IPS DF 6.9 (cell line): ENCODE data around the gene TP53AIP1.

Experiments used
- DNase-seq: peaks from one replicate; pipeline ENCODE4 v3.0.0-alpha.2; 2013; ENCODE audit warnings: low read depth, low spot score
- H3K27ac ChIP-seq: one replicate; pipeline ENCODE4 v1.5.1; 2013; ENCODE audit warnings: low read length, control low read depth
- H3K27me3 ChIP-seq: 2 replicates; pipeline ENCODE4 v1.6.1; 2013; ENCODE audit warnings: mild to moderate bottlenecking, low read length; ENCODE audit not compliant: control insufficient read depth, insufficient read depth
- H3K36me3 ChIP-seq: 2 replicates; pipeline ENCODE4 v1.6.1; 2013; ENCODE audit warnings: low read length; ENCODE audit not compliant: control insufficient read depth, insufficient read depth
- H3K4me1 ChIP-seq: 2 replicates; pipeline ENCODE4 v1.6.1; 2013; ENCODE audit warnings: low read length; ENCODE audit not compliant: control insufficient read depth, insufficient read depth
- H3K4me3 ChIP-seq: 2 replicates; pipeline ENCODE4 v1.5.1; 2013; ENCODE audit warnings: mild to moderate bottlenecking, low read length
- H3K9me3 ChIP-seq: 2 replicates; pipeline ENCODE4 v1.6.1; 2013; ENCODE audit warnings: low read length, inconsistent platforms; ENCODE audit not compliant: control insufficient read depth, insufficient read depth
- WGBS: extraction: QIAGEN DNeasy Blood & Tissue Kit; methylation state at CpG from one replicate; pipeline ENCODE4 v1.1.7; 2013; ENCODE audit warnings: mixed read lengths, missing lambda C conversion rate; ENCODE audit not compliant: insufficient read length, insufficient coverage; 5-methylcytosine and 5-hydroxymethylcytosine counted together

The TP53AIP1 gene

DNA sequence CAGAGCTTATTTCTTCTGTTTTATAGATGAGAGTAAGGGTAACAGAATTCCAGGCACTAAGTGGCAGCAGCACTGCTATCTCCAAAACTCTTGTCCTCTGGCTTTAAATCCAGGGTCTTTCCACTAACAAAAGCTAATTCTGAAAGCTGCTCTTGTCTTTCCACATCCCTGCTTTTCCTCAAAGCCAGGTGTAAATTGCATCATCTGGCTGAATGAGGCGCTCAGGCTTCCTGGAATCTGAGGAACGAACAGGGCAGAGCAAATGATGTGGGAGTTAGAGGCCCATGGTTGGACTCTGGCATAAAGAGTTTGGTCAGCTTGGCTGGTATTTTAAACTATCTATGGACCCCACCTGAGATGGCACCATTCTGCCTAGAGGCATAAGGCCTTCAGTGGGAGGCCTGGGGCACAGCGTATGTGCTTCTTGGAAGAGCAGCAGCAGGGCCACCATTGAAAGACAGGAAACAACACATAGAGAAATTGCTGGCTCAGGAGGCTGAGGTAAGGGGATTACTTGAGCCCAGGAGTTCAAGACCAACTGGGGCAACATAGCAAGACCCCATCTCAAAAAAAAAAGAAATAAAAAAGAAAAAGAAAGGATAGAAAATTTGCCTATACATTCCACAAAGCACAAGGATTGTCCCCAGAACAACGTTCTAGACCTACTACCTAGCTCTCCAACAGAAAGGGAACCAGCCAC is 49.7 kb downstream of the TP53AIP1 start:
- Histone ChIP-seq H3K4me3 (no peak overlapping the region), H3K4me1 (no peaks in the 10 kb centered on the region; the same call in 1 of the 2 replicates), H3K36me3 (no peaks in the 10 kb centered on the region), H3K9me3 (no peaks in the 10 kb centered on the region), H3K27ac (no peak overlapping the region), H3K27me3 (peaks cover 65% of the 10 kb centered on the region)
- DNase-seq, result no peak
- no CpG with 5 or more reads among the region's 4 CpGs for WGBS

DNA sequence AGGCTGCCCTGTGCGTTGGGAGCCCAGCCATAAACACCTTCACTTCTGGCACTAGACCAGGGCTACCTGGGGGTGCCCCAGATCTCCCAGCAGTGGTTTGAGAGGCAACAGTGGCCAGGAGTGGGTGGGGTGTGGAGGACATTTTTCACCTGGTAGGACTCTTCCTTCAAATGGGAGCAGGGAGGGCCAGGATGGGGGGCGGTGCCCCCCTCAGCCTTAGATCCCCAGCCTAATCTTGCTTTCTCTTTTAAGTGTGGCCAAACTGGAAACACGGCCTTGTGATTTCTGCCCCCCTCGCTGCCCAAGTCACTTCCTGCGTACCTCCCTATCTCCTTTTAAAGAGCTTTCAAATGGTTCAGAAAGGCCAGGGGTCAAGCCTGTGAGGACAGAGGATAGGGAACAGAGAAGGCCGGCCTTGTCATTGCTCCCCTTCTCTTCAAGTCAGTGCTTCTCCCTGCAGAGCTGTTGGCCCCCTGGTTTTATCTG is 50.7 kb downstream of the TP53AIP1 start:
- H3K9me3 ChIP-seq, result no peaks in the 10 kb centered on the region
- no CpG with 5 or more reads among the region's 6 CpGs for WGBS
- peaks cover 66% of the 10 kb centered on the region for H3K27me3 ChIP-seq
- DNase-seq, result no peak
- H3K36me3 ChIP-seq, result no peaks in the 10 kb centered on the region
- H3K4me3 ChIP-seq, result no peak overlapping the region
- no peak overlapping the region for H3K27ac ChIP-seq
- H3K4me1 ChIP-seq, result no peaks in the 10 kb centered on the region; the same call in 1 of the 2 replicates

DNA sequence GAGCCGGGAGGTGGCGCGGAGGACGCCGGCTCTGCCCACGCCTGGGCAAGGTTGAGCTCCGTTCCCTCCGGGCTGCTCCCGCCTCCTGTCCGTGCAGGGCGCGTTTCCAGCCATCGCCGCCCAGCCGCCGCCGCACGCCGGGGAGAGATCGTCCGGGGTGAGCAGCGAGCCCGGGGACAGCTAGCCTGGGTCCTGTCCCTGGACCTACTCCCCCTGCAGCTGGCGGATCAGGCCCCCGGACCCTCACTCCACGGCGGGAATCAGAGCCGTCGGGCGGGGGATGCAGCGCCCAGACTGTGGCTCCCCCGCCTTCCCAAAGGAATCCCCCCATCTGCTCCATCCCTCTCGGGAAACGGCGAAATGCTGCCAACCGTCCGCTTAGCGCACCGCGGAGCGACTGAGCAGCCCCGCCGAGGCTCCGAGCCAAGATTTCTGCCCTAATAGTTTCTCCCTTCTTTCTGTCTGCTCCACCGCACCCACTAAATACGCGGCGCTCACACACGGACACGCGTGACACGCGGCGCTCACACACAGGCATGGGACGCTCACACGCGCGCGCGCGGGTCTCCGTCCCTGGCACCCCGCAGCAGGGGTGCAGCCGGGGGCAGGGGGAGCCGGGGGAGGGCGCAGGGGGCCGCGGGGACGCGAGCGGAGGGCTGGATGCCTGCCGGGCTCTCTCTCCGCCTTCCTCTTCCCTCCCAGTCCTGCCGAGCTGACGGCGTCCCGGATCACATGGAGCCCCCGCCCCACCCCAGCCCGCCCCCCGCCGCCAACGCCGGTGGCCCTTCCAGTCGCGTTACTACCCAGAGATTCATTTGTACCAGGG is 51.9 kb downstream of the TP53AIP1 start, which contains the start of gene KCNJ5:
Gene KCNJ5, plus strand, starts transcription at position 814 of the 826 bp plus-strand sequence. CDS start 19,918 bp downstream, outside the sequence.
- H3K36me3 ChIP-seq, result no peaks in the 10 kb centered on the region
- no CpG with 5 or more reads among the region's 85 CpGs for WGBS
- peak within 1 kb of the TSS; percentile 43; the same call in 1 of the 2 replicates for H3K4me3 ChIP-seq
- no peak for DNase-seq
- H3K27me3 ChIP-seq, result peaks cover 74% of the 10 kb centered on the region
- no peaks in the 10 kb centered on the region; the same call in 1 of the 2 replicates for H3K4me1 ChIP-seq
- H3K27ac ChIP-seq, result no peak within 1 kb of the TSS
- no peaks in the 10 kb centered on the region for H3K9me3 ChIP-seq

DNA sequence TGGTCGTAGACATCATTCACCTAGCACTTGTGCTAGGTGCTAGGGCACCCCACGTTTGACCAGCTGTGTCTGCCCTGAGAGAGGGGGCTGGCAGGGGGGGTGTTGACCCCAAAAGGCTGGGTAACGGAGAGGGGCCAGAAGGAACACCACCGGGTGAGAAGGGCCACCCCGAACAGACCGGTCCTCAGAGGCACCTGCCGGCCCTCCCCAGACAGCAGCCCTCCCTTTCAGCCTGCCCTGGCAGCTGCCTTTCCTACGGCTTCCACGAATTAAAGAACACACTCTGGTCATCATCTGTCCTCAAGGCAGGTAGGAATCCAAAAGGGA is 52.5 kb downstream of the TP53AIP1 start:
- Histone ChIP-seq H3K27ac (no peak overlapping the region), H3K36me3 (no peaks in the 10 kb centered on the region), H3K4me1 (no peaks in the 10 kb centered on the region; the same call in 1 of the 2 replicates), H3K4me3 (peak overlapping the region; percentile 43; the same call in 1 of the 2 replicates), H3K27me3 (peaks cover 72% of the 10 kb centered on the region), H3K9me3 (no peaks in the 10 kb centered on the region)
- no CpG with 5 or more reads among the region's 9 CpGs for WGBS
- DNase-seq, result no peak

DNA sequence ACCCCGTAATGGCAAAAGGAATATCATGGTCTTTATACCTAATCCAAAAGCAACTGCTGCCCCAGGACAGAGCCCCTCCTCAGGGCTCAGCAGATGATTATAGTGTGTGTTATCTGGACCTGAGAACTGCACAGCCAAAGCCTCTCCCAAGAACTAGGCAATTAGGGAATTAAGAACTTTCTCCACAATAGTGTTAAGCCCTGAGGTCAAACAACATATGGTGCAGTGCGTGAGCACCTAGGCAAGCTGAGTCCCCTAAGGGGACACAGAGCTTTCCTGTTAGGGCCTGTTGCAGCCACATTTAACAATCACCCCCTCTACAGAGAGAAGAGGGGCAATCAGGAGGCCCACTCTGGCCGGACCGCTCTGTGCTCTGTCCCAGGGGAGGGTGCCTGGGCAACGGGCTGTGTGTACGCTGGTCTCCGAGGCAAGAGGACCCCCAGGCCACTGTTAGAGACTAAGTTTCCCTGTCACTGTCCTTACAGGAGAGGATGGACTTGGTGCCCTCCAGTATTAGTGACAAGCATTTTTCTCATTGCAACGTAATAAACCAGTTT is 52.9 kb downstream of the TP53AIP1 start:
- no peaks in the 10 kb centered on the region; the same call in 1 of the 2 replicates for H3K4me1 ChIP-seq
- H3K4me3 ChIP-seq, result no peak overlapping the region
- H3K36me3 ChIP-seq, result no peaks in the 10 kb centered on the region
- no CpG with 5 or more reads among the region's 8 CpGs for WGBS
- H3K9me3 ChIP-seq, result no peaks in the 10 kb centered on the region
- H3K27ac ChIP-seq, result no peak overlapping the region
- no peak for DNase-seq
- H3K27me3 ChIP-seq, result peaks cover 71% of the 10 kb centered on the region

DNA sequence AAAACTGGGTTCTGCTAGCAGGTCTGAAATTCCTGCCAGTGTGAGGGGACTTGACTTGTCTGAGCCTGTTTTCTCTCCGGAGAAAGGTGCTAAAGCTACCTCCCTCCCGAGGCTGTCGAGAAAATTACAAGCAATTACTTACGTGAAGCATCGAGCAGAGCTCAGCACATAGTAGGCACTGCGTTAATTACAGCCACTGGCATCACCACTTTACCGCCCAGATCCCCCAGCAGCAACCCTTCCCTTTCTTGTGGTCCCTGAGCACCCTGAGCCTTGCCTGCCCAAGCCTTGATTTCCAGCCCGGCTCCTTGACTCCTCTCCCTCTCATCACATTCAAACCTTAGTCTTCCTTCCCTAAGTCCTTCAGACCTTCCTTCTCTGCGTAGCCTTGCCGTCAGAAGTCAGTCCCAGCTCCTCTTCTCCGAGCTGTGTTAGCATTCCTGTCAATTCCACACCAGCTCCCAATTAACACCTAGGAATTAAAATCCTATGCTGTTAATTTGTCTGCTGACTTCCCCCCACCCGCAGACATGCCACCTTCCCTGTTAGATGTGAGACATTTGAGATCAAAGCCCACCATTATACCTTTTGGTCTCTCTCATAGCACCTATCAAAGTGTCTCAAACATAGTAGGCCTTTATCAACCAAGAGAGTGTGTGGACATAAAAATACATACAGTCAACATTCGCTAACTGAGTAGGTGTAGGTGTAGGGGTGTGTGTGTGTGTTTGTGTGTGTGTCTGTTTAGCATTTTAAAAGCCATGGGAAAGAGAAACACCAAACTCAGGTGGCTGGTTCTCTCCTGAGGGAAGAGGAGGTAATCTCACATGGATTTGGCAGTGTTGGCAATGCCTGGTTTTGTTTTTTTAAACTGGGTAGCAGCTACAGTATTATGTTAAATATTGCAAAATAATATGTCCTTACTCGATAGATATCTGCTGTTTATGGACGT is 54.4 kb downstream of the TP53AIP1 start:
- Histone ChIP-seq H3K9me3 (no peaks in the 10 kb centered on the region), H3K27ac (no peak overlapping the region), H3K4me1 (no peaks in the 10 kb centered on the region; the same call in 1 of the 2 replicates), H3K36me3 (no peaks in the 10 kb centered on the region), H3K27me3 (peaks cover 62% of the 10 kb centered on the region), H3K4me3 (no peak overlapping the region)
- WGBS, result no CpG with 5 or more reads among the region's 15 CpGs
- DNase-seq, result no peak

DNA sequence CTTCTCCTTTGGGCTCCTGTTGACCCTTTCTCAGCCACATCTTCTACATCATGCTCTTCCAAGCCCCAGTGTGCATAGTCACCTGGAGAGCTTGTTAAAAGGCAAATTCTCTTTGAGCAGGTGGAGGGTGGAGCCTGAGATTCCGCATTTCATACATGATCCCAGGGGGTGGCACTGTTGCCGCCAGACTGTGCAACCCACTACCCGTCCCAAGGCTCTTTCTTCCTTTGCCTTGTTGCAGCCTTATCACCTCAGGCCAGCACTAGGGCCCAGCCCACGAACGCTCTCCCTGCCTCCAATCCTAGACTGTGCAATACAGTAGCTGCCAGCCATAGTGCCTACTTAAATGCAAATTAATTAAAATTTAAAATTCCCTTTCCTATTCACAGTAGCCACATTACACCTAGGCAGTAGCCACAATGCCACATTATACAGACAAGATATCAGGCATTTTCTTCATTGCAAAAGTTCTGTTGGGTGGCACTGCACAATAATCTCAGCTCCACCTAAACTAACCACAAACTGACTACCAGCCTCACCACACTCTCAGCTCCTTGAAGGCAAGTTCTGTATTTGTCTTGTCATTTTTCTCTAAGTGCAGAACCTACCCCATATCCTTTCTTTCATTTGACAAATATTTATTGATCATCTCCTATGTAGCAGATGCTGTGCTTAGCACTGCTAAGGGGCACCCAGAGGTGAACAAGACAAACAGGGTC is 56.1 kb downstream of the TP53AIP1 start:
- no CpG with 5 or more reads among the region's 5 CpGs for WGBS
- Histone ChIP-seq H3K4me1 (no peaks in the 10 kb centered on the region; the same call in 1 of the 2 replicates), H3K27ac (no peak overlapping the region), H3K9me3 (no peaks in the 10 kb centered on the region), H3K36me3 (no peaks in the 10 kb centered on the region), H3K27me3 (peaks cover 45% of the 10 kb centered on the region), H3K4me3 (no peak overlapping the region)
- DNase-seq, result no peak
